ENCODE data around the gene FA2H.

GRCh38 chr16:74759564-74759963 is 15.1 kb downstream of the FA2H start:
- no peak for TF ChIP-seq POLR2A (IDR thresholded peaks at IDR 0.05)
- TF ChIP-seq, protein P1, sequence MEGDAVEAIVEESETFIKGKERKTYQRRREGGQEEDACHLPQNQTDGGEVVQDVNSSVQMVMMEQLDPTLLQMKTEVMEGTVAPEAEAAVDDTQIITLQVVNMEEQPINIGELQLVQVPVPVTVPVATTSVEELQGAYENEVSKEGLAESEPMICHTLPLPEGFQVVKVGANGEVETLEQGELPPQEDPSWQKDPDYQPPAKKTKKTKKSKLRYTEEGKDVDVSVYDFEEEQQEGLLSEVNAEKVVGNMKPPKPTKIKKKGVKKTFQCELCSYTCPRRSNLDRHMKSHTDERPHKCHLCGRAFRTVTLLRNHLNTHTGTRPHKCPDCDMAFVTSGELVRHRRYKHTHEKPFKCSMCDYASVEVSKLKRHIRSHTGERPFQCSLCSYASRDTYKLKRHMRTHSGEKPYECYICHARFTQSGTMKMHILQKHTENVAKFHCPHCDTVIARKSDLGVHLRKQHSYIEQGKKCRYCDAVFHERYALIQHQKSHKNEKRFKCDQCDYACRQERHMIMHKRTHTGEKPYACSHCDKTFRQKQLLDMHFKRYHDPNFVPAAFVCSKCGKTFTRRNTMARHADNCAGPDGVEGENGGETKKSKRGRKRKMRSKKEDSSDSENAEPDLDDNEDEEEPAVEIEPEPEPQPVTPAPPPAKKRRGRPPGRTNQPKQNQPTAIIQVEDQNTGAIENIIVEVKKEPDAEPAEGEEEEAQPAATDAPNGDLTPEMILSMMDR (IDR thresholded peaks at IDR 0.05), result no peak

Measured in right lobe of liver (tissue), 4 donors.